Measurements from ENCODE around the gene LIG1. TPM values are rescaled to one million over a fixed set of nuclear protein-coding genes. Genes with fewer than 3 reads are reported as not detected.

The LIG1 gene
- total and polyA plus RNA-seq, 9 of the 15 experiments (the other 6 are each of a cell fraction or from before 2014, with no cell fraction given) = 9.6 to 114 (median 71.1) TPM

DNA sequence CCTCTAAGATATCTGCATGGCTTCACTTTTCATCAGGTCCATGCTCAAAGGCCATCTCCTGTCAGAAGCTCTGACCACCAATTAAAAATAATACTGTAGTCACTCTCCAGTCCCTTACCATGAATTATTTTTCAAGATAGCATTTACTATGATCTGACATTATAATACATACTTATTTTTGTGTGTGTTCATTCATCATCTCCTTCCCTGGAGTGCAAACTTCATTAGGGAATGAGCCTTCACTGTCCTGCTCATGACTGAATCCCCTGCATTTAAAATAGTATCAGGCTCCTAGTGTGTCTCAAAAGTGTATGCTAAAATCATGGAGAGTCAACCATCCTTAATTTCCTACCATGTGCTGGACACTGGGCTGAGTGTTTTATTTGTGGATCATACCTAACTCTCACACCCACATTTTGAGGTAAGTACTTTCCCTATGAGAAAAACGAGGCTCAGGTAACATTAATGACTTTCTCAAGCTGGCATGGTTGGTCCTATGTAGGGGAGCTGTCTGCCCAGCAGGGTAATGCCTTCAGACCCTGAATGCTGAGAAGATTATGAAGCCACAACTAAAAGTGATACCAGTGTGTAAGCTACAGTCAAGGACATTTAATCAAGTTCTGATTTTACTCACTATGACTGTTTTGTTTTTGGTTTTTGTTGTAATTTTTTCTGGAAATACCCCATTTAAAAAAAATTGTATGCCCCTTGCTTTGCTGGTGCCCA, 75.9 kb downstream of the LIG1 start:
- in situ Hi-C loops (cut with MboI) = no loop called here
- CTCF ChIA-PET (ENCODE audit: low intra/inter-chr PET ratio) = no interaction called here
- no peak for ATAC-seq
- intact Hi-C loops (cut with micrococcal nuclease) = no loop called here
- POLR2A ChIA-PET = interaction anchor here (1.1 kb wide), 1 partner anchor 9 kb away, joined by 4 read pairs; no protein-coding TSS in a partner anchor
- Histone ChIP-seq H4K20me1 (replicated peaks; ENCODE audit: control insufficient read depth, insufficient read depth, low read length) (no peaks in the 10 kb centered on the region), H2AFZ (ENCODE audit: low read depth, low read length) (no peak overlapping the region), H3K9me1 (ENCODE audit: control insufficient read depth, insufficient read depth, low read length) (no peaks in the 10 kb centered on the region), H3K9me3 (replicated peaks; ENCODE audit: control insufficient read depth, insufficient read depth, low read depth, low read length) (no peaks in the 10 kb centered on the region), H3K27me3 (ENCODE audit: control insufficient read depth in 2 of 2, insufficient read depth in 2 of 2, low read length in 2 of 2) (peaks cover 16 to 38% of the 10 kb centered on the region in 2 experiments; a peak in 4 of 5 replicates), H3K27ac (ENCODE audit: extremely low read depth, low read depth, low read length) (no peak overlapping the region), H3K9ac (ENCODE audit: insufficient read depth in 1 of 2, low read depth in 2 of 2, low read length in 2 of 2) (no peak overlapping the region), H3K36me3 (ENCODE audit: control insufficient read depth, insufficient read depth, low read length) (no peaks in the 10 kb centered on the region), H3K4me1 (replicated peaks in 1 of 2; ENCODE audit: control insufficient read depth in 2 of 2, insufficient read depth in 2 of 2, low read length in 2 of 2) (no peaks in the 10 kb centered on the region), H3K4me3 (no peak overlapping the region), H3K79me2 (ENCODE audit: control insufficient read depth, insufficient read depth, low read length) (no peaks in the 10 kb centered on the region), H3K4me2 (ENCODE audit: insufficient read depth, low read length) (no peak overlapping the region)
- TF ChIP-seq, protein P1, sequence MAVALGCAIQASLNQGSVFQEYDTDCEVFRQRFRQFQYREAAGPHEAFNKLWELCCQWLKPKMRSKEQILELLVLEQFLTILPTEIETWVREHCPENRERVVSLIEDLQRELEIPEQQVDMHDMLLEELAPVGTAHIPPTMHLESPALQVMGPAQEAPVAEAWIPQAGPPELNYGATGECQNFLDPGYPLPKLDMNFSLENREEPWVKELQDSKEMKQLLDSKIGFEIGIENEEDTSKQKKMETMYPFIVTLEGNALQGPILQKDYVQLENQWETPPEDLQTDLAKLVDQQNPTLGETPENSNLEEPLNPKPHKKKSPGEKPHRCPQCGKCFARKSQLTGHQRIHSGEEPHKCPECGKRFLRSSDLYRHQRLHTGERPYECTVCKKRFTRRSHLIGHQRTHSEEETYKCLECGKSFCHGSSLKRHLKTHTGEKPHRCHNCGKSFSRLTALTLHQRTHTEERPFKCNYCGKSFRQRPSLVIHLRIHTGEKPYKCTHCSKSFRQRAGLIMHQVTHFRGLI (CRISPR knock-in tag; IDR thresholded peaks at IDR 0.05) = no peak
- TF ChIP-seq ARHGAP35 (IDR thresholded peaks at IDR 0.05; ENCODE audit: partially characterized antibody) (no peak), EWSR1 (IDR thresholded peaks at IDR 0.05; ENCODE audit: borderline replicate concordance, low read depth, partially characterized antibody) (no peak), NFIC (IDR thresholded peaks at IDR 0.05) (no peak), MTA1 (IDR thresholded peaks at IDR 0.05; ENCODE audit: borderline replicate concordance) (no peak), GTF2A2 (tag; IDR thresholded peaks at IDR 0.05) (no peak), ATF4 (CRISPR knock-in tag; IDR thresholded peaks at IDR 0.05) (no peak), ZNF184 (CRISPR knock-in tag; IDR thresholded peaks at IDR 0.05) (no peak), ZKSCAN1 (IDR thresholded peaks at IDR 0.05; ENCODE audit: low read depth, low read length) (no peak), CHD1 (IDR thresholded peaks at IDR 0.05; ENCODE audit: low read length) (no peak), ZNF668 (CRISPR knock-in tag; IDR thresholded peaks at IDR 0.05) (no peak), SIN3A (IDR thresholded peaks at IDR 0.05; ENCODE audit: borderline replicate concordance in 2 of 2, control insufficient read depth in 1 of 2, low read depth in 2 of 2, low read length in 2 of 2) (no peak), KDM1A (IDR thresholded peaks at IDR 0.05) (no peak), RAD51 (IDR thresholded peaks at IDR 0.05; ENCODE audit: borderline replicate concordance, low read depth) (no peak)
- TF ChIP-seq, protein P2, sequence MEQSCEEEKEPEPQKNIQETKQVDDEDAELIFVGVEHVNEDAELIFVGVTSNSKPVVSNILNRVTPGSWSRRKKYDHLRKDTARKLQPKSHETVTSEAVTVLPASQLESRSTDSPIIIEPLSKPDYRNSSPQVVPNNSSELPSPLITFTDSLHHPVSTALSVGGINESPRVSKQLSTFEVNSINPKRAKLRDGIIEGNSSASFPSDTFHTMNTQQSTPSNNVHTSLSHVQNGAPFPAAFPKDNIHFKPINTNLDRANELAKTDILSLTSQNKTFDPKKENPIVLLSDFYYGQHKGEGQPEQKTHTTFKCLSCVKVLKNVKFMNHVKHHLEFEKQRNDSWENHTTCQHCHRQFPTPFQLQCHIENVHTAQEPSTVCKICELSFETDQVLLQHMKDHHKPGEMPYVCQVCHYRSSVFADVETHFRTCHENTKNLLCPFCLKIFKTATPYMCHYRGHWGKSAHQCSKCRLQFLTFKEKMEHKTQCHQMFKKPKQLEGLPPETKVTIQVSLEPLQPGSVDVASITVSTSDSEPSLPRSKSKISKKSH (CRISPR knock-in tag; IDR thresholded peaks at IDR 0.05) = no peak
- TF ChIP-seq, protein P3, sequence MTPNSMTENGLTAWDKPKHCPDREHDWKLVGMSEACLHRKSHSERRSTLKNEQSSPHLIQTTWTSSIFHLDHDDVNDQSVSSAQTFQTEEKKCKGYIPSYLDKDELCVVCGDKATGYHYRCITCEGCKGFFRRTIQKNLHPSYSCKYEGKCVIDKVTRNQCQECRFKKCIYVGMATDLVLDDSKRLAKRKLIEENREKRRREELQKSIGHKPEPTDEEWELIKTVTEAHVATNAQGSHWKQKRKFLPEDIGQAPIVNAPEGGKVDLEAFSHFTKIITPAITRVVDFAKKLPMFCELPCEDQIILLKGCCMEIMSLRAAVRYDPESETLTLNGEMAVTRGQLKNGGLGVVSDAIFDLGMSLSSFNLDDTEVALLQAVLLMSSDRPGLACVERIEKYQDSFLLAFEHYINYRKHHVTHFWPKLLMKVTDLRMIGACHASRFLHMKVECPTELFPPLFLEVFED (CRISPR knock-in tag; conservative IDR thresholded peaks at IDR 0.05) = no peak
- no peak for FAIRE-seq
- DNase-seq (ENCODE audit: extremely low read depth in 1 of 4, low spot score in 3 of 4) = no peak
- no TSS peak for BruUV-seq (replicated peaks)
- WGBS (ENCODE audit: insufficient coverage, low coverage, missing lambda C conversion rate) = 0% methylated on average over 1 of the region's 1 CpG

All from K562 (cell line).